ENCODE data around the gene ODF4. TPM values are rescaled to one million over a fixed set of nuclear protein-coding genes. Genes with fewer than 3 reads are reported as not detected.

ODF4 gene
- total RNA-seq, 1 experiment from 2014 or later = not detected

GRCh38 chr17:8292639-8293395, 46.8 kb upstream of the ODF4 start:
- ChIA-PET CTCF (interaction anchor here (0.5 kb wide), 1 partner anchor 73 kb away, joined by 3 read pairs; no protein-coding TSS in a partner anchor), POLR2A (ENCODE audit: unreplicated experiment) (no interaction called here)
- Histone ChIP-seq H3K4me1 (ENCODE audit: insufficient read depth, low read length) (peaks cover 3% of the 10 kb centered on the region), H3F3A (ENCODE audit: low read length, unreplicated experiment) (no peaks in the 10 kb centered on the region), H3K27ac (ENCODE audit: low read length) (no peak overlapping the region), H3K27me3 (ENCODE audit: low read length) (no peaks in the 10 kb centered on the region), H2AFZ (ENCODE audit: low read length) (no peak overlapping the region), H4K20me1 (ENCODE audit: low read length) (no peaks in the 10 kb centered on the region), H3K4me2 (ENCODE audit: low read length) (no peak overlapping the region), H3K9ac (ENCODE audit: low read length) (no peak overlapping the region), H3K9me2 (replicated peaks; ENCODE audit: low read length) (no peaks in the 10 kb centered on the region), H3K36me3 (ENCODE audit: low read depth, low read length) (no peaks in the 10 kb centered on the region), H3K4me3 (ENCODE audit: low read length) (no peak overlapping the region), H3K79me2 (ENCODE audit: low read length) (no peaks in the 10 kb centered on the region), H3K9me3 (ENCODE audit: low read length) (no peaks in the 10 kb centered on the region)
- no peak for TF ChIP-seq CTCF (conservative IDR thresholded peaks at IDR 0.05; ENCODE audit: low read depth, low read length)
- no peak for TF ChIP-seq EZH2 (IDR thresholded peaks at IDR 0.05; ENCODE audit: low read length, unreplicated experiment)
- no peak for TF ChIP-seq EZH2phosphoT487 (IDR thresholded peaks at IDR 0.05; ENCODE audit: borderline replicate concordance, low read length)
- DNase-seq (no peak), ATAC-seq (no peak)
- intact Hi-C loops (cut with micrococcal nuclease) = no loop called here
- BruUV-seq (replicated peaks) = no TSS peak

GRCh38 chr17:8294361-8294760, 45.3 kb upstream of the ODF4 start:
- TF ChIP-seq CTCF (conservative IDR thresholded peaks at IDR 0.05; ENCODE audit: low read depth, low read length) (no peak), EZH2 (IDR thresholded peaks at IDR 0.05; ENCODE audit: low read length, unreplicated experiment) (no peak), EZH2phosphoT487 (IDR thresholded peaks at IDR 0.05; ENCODE audit: borderline replicate concordance, low read length) (no peak)
- no TSS peak for BruUV-seq (replicated peaks)
- no peaks in the 10 kb centered on the region for H3K36me3 ChIP-seq (ENCODE audit: low read depth, low read length)
- POLR2A ChIA-PET (ENCODE audit: unreplicated experiment) = no interaction called here
- DNase-seq = no peak
- peak overlapping the region; percentile 84; the same call in 1 of the 2 replicates for H3K4me2 ChIP-seq (ENCODE audit: low read length)
- H3K27ac ChIP-seq (ENCODE audit: low read length) = no peak overlapping the region
- no peak for ATAC-seq
- H4K20me1 ChIP-seq (ENCODE audit: low read length) = no peaks in the 10 kb centered on the region
- H3F3A ChIP-seq (ENCODE audit: low read length, unreplicated experiment) = no peaks in the 10 kb centered on the region
- CTCF ChIA-PET = interaction anchor here (1.0 kb wide), 1 partner anchor 10 kb away, joined by 6 read pairs; no protein-coding TSS in a partner anchor
- H3K9ac ChIP-seq (ENCODE audit: low read length) = no peak overlapping the region
- no peaks in the 10 kb centered on the region for H3K9me3 ChIP-seq (ENCODE audit: low read length)
- H3K4me1 ChIP-seq (ENCODE audit: insufficient read depth, low read length) = no peaks in the 10 kb centered on the region
- no peak overlapping the region for H2AFZ ChIP-seq (ENCODE audit: low read length)
- peak overlapping the region; percentile 78; the same call in 1 of the 2 replicates for H3K4me3 ChIP-seq (ENCODE audit: low read length)
- intact Hi-C loops (cut with micrococcal nuclease) = loop anchor here (2.0 kb wide), 1 partner anchor 46 kb away; the partner anchor contains the start of genes CTC1 and PFAS
- no peaks in the 10 kb centered on the region for H3K27me3 ChIP-seq (ENCODE audit: low read length)
- H3K79me2 ChIP-seq (ENCODE audit: low read length) = no peaks in the 10 kb centered on the region
- no peaks in the 10 kb centered on the region for H3K9me2 ChIP-seq (replicated peaks; ENCODE audit: low read length)
